Suprapubic skin (tissue), 3 donors: ENCODE data around the gene AP3B1.

Experiments used
- CTCF ChIP-seq, 2 donors: fragments of 200-600 bp in 1 of 2; fragments of 450-650 bp in 1 of 2; sonication (generic) in 1 of 2; IDR thresholded peaks; one replicate each; pipeline ENCODE4 v1.5.1; 2016 to 2019; ENCODE audit warnings: antibody characterized with exemption in 2 of 2, mild to moderate bottlenecking in 1 of 2, moderate library complexity in 1 of 2
- POLR2AphosphoS5 ChIP-seq, 3 donors: sonication (generic); formaldehyde crosslinking; IDR thresholded peaks; one replicate each; pipeline ENCODE4 v1.6.1; 2017; ENCODE audit warnings: antibody characterized with exemption in 3 of 3

DNA sequence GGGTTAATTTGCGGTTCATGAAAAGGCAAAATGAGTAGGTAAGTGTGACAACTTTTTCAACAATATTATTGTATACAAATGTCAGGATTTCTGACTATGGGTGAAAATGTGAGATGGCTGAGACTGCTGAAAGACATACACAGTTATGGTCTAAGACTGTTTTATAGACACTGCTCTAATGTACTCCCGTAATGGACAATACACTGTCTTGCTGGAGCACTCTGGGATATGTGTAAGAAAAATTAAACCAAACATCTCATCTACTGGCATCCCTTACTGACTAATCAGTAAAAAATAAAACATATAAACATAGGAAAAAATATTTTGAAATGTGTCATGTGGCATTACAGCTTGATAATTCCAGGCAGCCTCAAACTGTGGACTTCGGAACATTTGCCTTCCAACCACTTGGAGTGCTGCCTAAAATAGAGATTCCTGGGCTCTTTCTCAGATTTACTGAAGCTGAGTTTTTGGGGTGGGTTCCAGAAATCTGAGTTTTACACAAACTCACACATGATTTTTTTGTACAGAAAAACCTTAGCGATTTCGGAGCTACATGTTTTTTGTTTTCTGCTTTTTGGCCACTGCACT lies 284.5 kb downstream of the AP3B1 start:
- TF ChIP-seq POLR2AphosphoS5 (IDR thresholded peaks at IDR 0.05) (no peak), CTCF (IDR thresholded peaks at IDR 0.05) (no peak)
